Activated B cell treated with CpG ODN at 0.5 μM for 24 hours (primary cell): ENCODE measurements around the gene LYPD8. TPM values are rescaled to one million over a fixed set of nuclear protein-coding genes. Genes with fewer than 3 reads are reported as not detected.

Experiments
- ATAC-seq: fragments of 200-7000 bp; cut with Tn5 transposase; one replicate; pipeline ENCODE4 v1.10.0; 2021; ENCODE audit warnings: low read depth, mild to moderate bottlenecking, moderate library complexity
- CTCF ChIA-PET: fragments of 350-600 bp; sonication (Branson Sonifier 250); formaldehyde crosslinking; loops from one replicate; lab custom pipeline; 2021; ENCODE audit warnings: antibody characterized with exemption; lab: Charles Lee
- POLR2A ChIA-PET: fragments of 350-600 bp; sonication (Branson Sonifier 250); formaldehyde crosslinking; loops from one replicate; lab custom pipeline; 2021; ENCODE audit warnings: antibody characterized with exemption; lab: Charles Lee
- DNase-seq: peaks from one replicate; pipeline ENCODE4 v3.0.0; 2022
- H3K27ac Mint-ChIP-seq: one replicate; pipeline ENCODE4 v1.8.0; 2020; ENCODE audit warnings: mixed read lengths
- H3K27me3 Mint-ChIP-seq: one replicate; pipeline ENCODE4 v1.8.0; 2021; ENCODE audit warnings: mixed read lengths
- H3K36me3 Mint-ChIP-seq: one replicate; pipeline ENCODE4 v1.8.0; 2021; ENCODE audit warnings: low read depth, mixed read lengths
- H3K4me1 Mint-ChIP-seq: one replicate; pipeline ENCODE4 v1.8.0; 2021; ENCODE audit warnings: mixed read lengths
- H3K4me3 Mint-ChIP-seq: one replicate; pipeline ENCODE4 v1.8.0; 2020; ENCODE audit warnings: mild to moderate bottlenecking, mixed read lengths
- H3K9me3 Mint-ChIP-seq: one replicate; pipeline ENCODE4 v1.8.0; 2020; ENCODE audit warnings: mixed read lengths
- CTCF ChIP-seq: fragments of 200-600 bp; IDR thresholded peaks from one replicate; pipeline ENCODE4 v1.8.0; 2022; ENCODE audit warnings: antibody characterized with exemption, mild to moderate bottlenecking
- intact Hi-C: fragments of 100-400 bp; cut with micrococcal nuclease; formaldehyde crosslinking; loops from one replicate; pipeline ENCODE4 v1.15.1; 2024
- total RNA-seq: library from RNA; stranded (reverse); gene quantifications from 2 replicates; pipeline ENCODE4 v1.2.3, GENCODE V29; 2022

LYPD8 gene
- total RNA-seq, 1 donor from 2014 or later = not detected

DNA sequence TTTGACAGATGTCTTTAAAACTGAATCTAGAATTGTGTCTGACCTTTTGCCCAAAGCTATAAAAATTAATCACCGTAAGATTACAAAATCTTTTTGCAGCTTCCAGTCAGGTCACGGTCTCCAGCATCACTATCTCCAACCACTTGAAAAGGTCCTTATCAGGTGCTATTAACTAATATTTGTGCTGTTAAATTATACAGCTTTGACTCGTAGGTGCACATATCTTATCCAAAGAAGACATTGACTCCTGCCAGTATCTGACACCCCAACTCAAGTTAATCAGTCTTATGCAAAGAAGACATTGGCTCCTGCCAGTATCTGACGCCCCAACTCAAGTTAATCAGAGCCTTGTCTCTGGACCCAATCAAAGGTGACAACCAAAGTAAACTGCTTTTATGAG lies 19.9 kb upstream of the LYPD8 start:
- no peak overlapping the region for H3K27ac Mint-ChIP-seq
- intact Hi-C loops = no loop called here
- DNase-seq = no peak

GRCh38 chr1:248759644-248760043 lies 4.1 kb upstream of the LYPD8 start:
- ATAC-seq (no peak), DNase-seq (no peak)
- TF ChIP-seq CTCF = no peak
- H3K27me3 Mint-ChIP-seq = no peaks in the 10 kb centered on the region
- intact Hi-C loops = no loop called here
- CTCF ChIA-PET = no interaction called here
- POLR2A ChIA-PET = no interaction called here
- H3K36me3 Mint-ChIP-seq = no peaks in the 10 kb centered on the region
- H3K27ac Mint-ChIP-seq = no peak overlapping the region
- no peak overlapping the region for H3K4me3 Mint-ChIP-seq
- no peaks in the 10 kb centered on the region for H3K4me1 Mint-ChIP-seq
- peaks cover 5% of the 10 kb centered on the region for H3K9me3 Mint-ChIP-seq

More for the DNA sequence above, 19.9 kb upstream of the LYPD8 start:
- no peak for TF ChIP-seq CTCF
- peaks cover 9% of the 10 kb centered on the region for H3K9me3 Mint-ChIP-seq
- POLR2A ChIA-PET = no interaction called here
- CTCF ChIA-PET = no interaction called here
- peaks cover 5% of the 10 kb centered on the region for H3K4me1 Mint-ChIP-seq
- no peaks in the 10 kb centered on the region for H3K27me3 Mint-ChIP-seq
- ATAC-seq = no peak
- no peaks in the 10 kb centered on the region for H3K36me3 Mint-ChIP-seq
- H3K4me3 Mint-ChIP-seq = no peak overlapping the region

- peaks cover 5% of the 10 kb centered on the region for H3K9me3 Mint-ChIP-seq
- intact Hi-C loops = no loop called here
- no peak for TF ChIP-seq CTCF
- no peaks in the 10 kb centered on the region for H3K27me3 Mint-ChIP-seq
- no peaks in the 10 kb centered on the region for H3K4me1 Mint-ChIP-seq
- ATAC-seq (no peak), DNase-seq (no peak)
- ChIA-PET POLR2A (no interaction called here), CTCF (no interaction called here)
- H3K27ac Mint-ChIP-seq = no peak overlapping the region
- no peak overlapping the region for H3K4me3 Mint-ChIP-seq
- no peaks in the 10 kb centered on the region for H3K36me3 Mint-ChIP-seq
These were observed 2.8 kb upstream of the LYPD8 start for GRCh38 chr1:248758352-248758751.

DNA sequence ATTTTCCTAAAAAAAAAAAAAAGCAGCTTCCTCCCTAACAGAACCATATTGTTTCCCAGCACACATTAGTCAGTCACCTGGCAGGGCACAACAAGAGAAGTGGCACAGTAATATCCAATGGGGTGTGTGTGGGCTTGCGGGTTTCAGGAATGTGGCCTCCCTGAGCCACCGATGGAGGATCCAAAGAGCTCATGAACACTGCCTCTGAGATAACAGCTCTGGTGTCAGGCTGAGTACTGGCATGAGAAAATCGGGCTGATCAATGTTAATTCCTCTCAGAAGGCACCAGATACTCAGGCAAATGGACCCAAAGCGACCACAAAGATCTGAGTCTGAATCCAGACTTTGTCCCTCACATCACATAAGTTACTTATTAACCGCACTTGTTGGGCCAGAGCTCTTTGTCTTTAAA lies 2.2 kb upstream of the LYPD8 start:
- no peaks in the 10 kb centered on the region for H3K27me3 Mint-ChIP-seq
- H3K4me3 Mint-ChIP-seq = no peak overlapping the region
- H3K4me1 Mint-ChIP-seq = no peaks in the 10 kb centered on the region
- peaks cover 4% of the 10 kb centered on the region for H3K9me3 Mint-ChIP-seq
- no peak for DNase-seq
- no peaks in the 10 kb centered on the region for H3K36me3 Mint-ChIP-seq
- intact Hi-C loops = no loop called here
- CTCF ChIA-PET = no interaction called here
- TF ChIP-seq CTCF = no peak
- H3K27ac Mint-ChIP-seq = no peak overlapping the region
- no peak for ATAC-seq
- POLR2A ChIA-PET = no interaction called here

- intact Hi-C loops = no loop called here
- Mint-ChIP-seq H3K9me3 (peaks cover 3% of the 10 kb centered on the region), H3K27me3 (no peaks in the 10 kb centered on the region), H3K27ac (no peak overlapping the region), H3K36me3 (no peaks in the 10 kb centered on the region), H3K4me1 (peaks cover 4% of the 10 kb centered on the region), H3K4me3 (no peak overlapping the region)
- TF ChIP-seq CTCF = no peak
- POLR2A ChIA-PET = interaction anchor here (0.6 kb wide), 1 partner anchor 128 kb away, joined by 4 read pairs; no protein-coding TSS in a partner anchor
- CTCF ChIA-PET = no interaction called here
- ATAC-seq (no peak), DNase-seq (no peak)
These were observed 1.1 kb upstream of the LYPD8 start for GRCh38 chr1:248756636-248757035.
